Thymus (tissue), 11 donors: Measurements from ENCODE around the gene MLXIP. TPM values are rescaled to one million over a fixed set of nuclear protein-coding genes. Genes with fewer than 3 reads are reported as not detected.
A peak's percentile ranks its signal among the peaks of the same experiment; 100 is the strongest.

Experiments
- DNase-seq, 9 donors: peaks; one replicate each; pipeline ENCODE4 v3.0.0-alpha.2; 2013; ENCODE audit warnings: low spot score in 9 of 9, low read depth in 6 of 9, missing footprints in 1 of 9
- H3K27ac ChIP-seq, 2 donors: one replicate each; pipeline ENCODE4 v1.5.1; 2013; ENCODE audit warnings: control low read depth in 1 of 2, low read depth in 1 of 2, low read length in 1 of 2, mild to moderate bottlenecking in 1 of 2, moderate library complexity in 1 of 2
- H3K27me3 ChIP-seq, 2 donors: one replicate each; pipeline ENCODE4 v1.5.1; 2013; ENCODE audit warnings: low read length in 1 of 2; ENCODE audit not compliant: control insufficient read depth in 2 of 2, insufficient read depth in 1 of 2
- H3K36me3 ChIP-seq, 2 donors: one replicate each; pipeline ENCODE4 v1.5.1; 2013; ENCODE audit warnings: low read length in 1 of 2, mild to moderate bottlenecking in 1 of 2, moderate library complexity in 1 of 2; ENCODE audit not compliant: control insufficient read depth in 2 of 2, insufficient read depth in 2 of 2
- H3K4me1 ChIP-seq, 2 donors: one replicate each; pipeline ENCODE4 v1.5.1; 2013; ENCODE audit warnings: low read length in 2 of 2; ENCODE audit not compliant: control insufficient read depth in 2 of 2, insufficient read depth in 2 of 2
- H3K4me3 ChIP-seq, 2 donors: one replicate each; pipeline ENCODE4 v1.5.1; 2013; ENCODE audit warnings: low read length in 2 of 2, control low read depth in 1 of 2, mild to moderate bottlenecking in 1 of 2
- H3K9me3 ChIP-seq, 2 donors: one replicate each; pipeline ENCODE4 v1.5.1; 2013; ENCODE audit warnings: low read length in 1 of 2, mild to moderate bottlenecking in 1 of 2; ENCODE audit not compliant: control insufficient read depth in 2 of 2, insufficient read depth in 1 of 2
- WGBS: extraction: QIAGEN DNeasy Blood & Tissue Kit; methylation state at CpG from one replicate; pipeline ENCODE4 v1.1.7; 2013; 5-methylcytosine and 5-hydroxymethylcytosine counted together
- polyA plus RNA-seq: library from polyadenylated mRNA; stranded (reverse); fragments of 200-250 nt; gene quantifications from one replicate; pipeline ENCODE4 v1.2.3, GENCODE V29; 2013
- total RNA-seq: library from RNA; stranded (reverse); fragments of 120-200 nt; gene quantifications from one replicate; pipeline ENCODE4 v1.2.4, GENCODE V29; 2013
- donor health status: healthy.

The MLXIP gene
- total and polyA plus RNA-seq, 2 donors: 10.1 to 31.9 TPM

- no peaks in the 10 kb centered on the region for H3K4me1 ChIP-seq
- no peaks in the 10 kb centered on the region for H3K27me3 ChIP-seq
- no peak overlapping the region for H3K27ac ChIP-seq
- DNase-seq: no peak
- no peak overlapping the region for H3K4me3 ChIP-seq
- H3K9me3 ChIP-seq: peaks cover 0 to 1% of the 10 kb centered on the region in 2 donors
- peaks cover 72 to 80% of the 10 kb centered on the region in 2 donors for H3K36me3 ChIP-seq
- 98% methylated on average over 18 of the region's 18 CpGs for WGBS
Measured at GRCh38 chr12:122135437-122136031, 57.0 kb downstream of the MLXIP start.

DNA sequence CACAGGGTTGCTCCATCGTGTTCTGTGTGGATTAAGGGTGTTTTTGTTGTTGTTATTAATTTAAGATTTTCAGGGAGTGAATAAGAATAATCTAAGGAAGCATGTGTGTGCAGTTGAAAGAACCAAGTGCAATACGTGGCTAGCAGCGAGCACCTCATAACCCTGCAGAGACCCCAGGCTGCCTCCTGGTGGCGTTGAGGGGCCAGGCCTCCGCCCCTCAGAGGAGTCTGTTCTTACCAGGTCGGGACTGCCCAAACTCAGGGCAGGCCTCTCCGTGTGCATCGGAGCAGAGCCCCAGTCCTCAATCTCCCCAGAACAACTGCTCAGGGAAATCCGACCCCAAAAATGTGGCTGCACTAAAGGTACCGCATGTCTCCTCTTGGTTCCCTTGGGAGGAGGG is 58.7 kb downstream of the MLXIP start:
- H3K27me3 ChIP-seq: no peaks in the 10 kb centered on the region
- no peak overlapping the region for H3K27ac ChIP-seq
- peaks cover 81 to 83% of the 10 kb centered on the region in 2 donors for H3K36me3 ChIP-seq
- no peaks in the 10 kb centered on the region for H3K4me1 ChIP-seq
- 94% methylated on average over 10 of the region's 10 CpGs for WGBS
- peaks cover 0 to 1% of the 10 kb centered on the region in 2 donors for H3K9me3 ChIP-seq
- no peak overlapping the region for H3K4me3 ChIP-seq
- DNase-seq: no peak

GRCh38 chr12:122137681-122138080 is 59.1 kb downstream of the MLXIP start:
- Histone ChIP-seq H3K27ac (no peak overlapping the region), H3K36me3 (peaks cover 81 to 83% of the 10 kb centered on the region in 2 donors), H3K9me3 (peaks cover 0 to 1% of the 10 kb centered on the region in 2 donors), H3K27me3 (no peaks in the 10 kb centered on the region), H3K4me3 (no peak overlapping the region), H3K4me1 (no peaks in the 10 kb centered on the region)
- peak in 1 of 9 donors; percentile 34 for DNase-seq
- WGBS: 81% methylated on average over 11 of the region's 11 CpGs

DNA sequence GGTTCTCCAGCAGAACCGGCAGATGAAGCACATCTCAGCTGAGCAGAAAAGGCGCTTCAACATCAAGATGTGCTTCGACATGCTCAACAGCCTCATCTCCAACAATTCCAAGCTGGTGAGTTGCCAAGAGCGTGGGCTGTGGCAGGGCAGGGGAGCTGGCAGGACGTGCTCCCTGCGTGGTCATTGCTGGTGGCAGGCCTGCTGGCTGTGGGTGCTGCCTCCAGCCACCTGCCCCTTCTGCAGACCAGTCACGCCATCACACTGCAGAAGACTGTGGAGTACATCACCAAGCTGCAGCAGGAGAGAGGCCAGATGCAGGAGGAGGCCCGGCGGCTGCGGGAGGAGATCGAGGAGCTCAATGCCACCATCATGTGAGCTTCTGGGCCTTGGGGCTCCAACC is 59.6 kb downstream of the MLXIP start:
- H3K4me3 ChIP-seq: no peak overlapping the region
- peaks cover 0 to 1% of the 10 kb centered on the region in 2 donors for H3K9me3 ChIP-seq
- H3K4me1 ChIP-seq: no peaks in the 10 kb centered on the region
- H3K27ac ChIP-seq: no peak overlapping the region
- H3K36me3 ChIP-seq: peaks cover 81 to 83% of the 10 kb centered on the region in 2 donors
- 97% methylated on average over 11 of the region's 11 CpGs for whole genome bisulfite sequencing
- no peaks in the 10 kb centered on the region for H3K27me3 ChIP-seq
- DNase-seq: no peak

GRCh38 chr12:122138616-122139015 is 60.1 kb downstream of the MLXIP start:
- Histone ChIP-seq H3K4me3 (no peak overlapping the region), H3K4me1 (no peaks in the 10 kb centered on the region), H3K36me3 (peaks cover 80 to 83% of the 10 kb centered on the region in 2 donors), H3K27ac (no peak overlapping the region), H3K27me3 (no peaks in the 10 kb centered on the region), H3K9me3 (peaks cover 0 to 1% of the 10 kb centered on the region in 2 donors)
- DNase-seq: no peak
- 97% methylated on average over 11 of the region's 11 CpGs for WGBS

DNA sequence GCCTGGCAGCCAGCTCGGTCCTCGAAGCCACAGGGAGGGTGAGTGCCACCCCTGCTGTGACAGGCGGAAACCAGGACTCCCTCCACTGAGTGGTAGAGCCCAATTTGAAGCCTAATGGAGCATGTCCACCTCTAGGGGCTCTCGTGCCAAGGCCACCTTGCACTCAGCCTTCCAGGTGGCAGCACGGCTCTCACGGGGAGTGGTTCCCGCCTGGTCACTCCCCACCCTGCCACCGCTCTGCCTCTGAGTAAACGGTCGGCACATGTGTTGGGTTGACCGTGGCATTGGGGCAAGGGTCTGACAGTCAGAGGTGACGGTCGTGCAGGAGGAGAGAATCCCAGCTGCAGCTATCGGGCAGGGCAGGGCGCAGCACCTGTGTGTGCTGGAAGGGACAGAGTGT is 60.7 kb downstream of the MLXIP start:
- 98% methylated on average over 15 of the region's 15 CpGs for WGBS
- no peaks in the 10 kb centered on the region for H3K27me3 ChIP-seq
- no peak for DNase-seq
- H3K4me1 ChIP-seq: no peaks in the 10 kb centered on the region
- no peak overlapping the region for H3K4me3 ChIP-seq
- H3K9me3 ChIP-seq: peaks cover 0 to 1% of the 10 kb centered on the region in 2 donors
- peaks cover 79 to 83% of the 10 kb centered on the region in 2 donors for H3K36me3 ChIP-seq
- H3K27ac ChIP-seq: no peak overlapping the region

DNA sequence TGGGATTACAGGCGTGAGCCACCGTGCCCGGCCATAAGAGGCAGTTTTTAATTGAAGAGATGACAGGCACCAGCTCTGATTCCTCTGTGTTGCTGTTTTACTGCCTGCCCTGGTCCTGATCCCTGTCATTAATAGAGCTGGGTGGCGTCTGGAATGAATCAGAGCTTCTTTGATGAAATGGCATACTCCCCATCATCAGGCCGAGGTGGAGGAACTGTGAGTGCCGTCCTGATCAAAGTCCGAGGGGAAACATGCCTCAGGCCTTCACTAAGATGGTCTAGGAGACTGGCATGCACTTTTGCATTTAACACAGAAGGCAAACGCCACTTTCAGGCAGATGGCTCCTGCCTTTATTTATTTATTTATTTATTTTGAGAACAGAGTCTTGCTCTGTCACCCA is 61.4 kb downstream of the MLXIP start:
- WGBS: 98% methylated on average over 8 of the region's 8 CpGs
- DNase-seq: no peak

GRCh38 chr12:122140467-122141257 is 62.1 kb downstream of the MLXIP start:
- WGBS: 95% methylated on average over 19 of the region's 19 CpGs
- no peaks in the 10 kb centered on the region for H3K4me1 ChIP-seq
- no peak for DNase-seq
- no peak overlapping the region for H3K4me3 ChIP-seq
- H3K36me3 ChIP-seq: peaks cover 71 to 75% of the 10 kb centered on the region in 2 donors
- peaks cover 0 to 1% of the 10 kb centered on the region in 2 donors for H3K9me3 ChIP-seq
- H3K27me3 ChIP-seq: no peaks in the 10 kb centered on the region
- H3K27ac ChIP-seq: no peak overlapping the region

More for the DNA sequence above, 61.4 kb downstream of the MLXIP start:
- no peaks in the 10 kb centered on the region for H3K4me1 ChIP-seq
- H3K27me3 ChIP-seq: no peaks in the 10 kb centered on the region
- H3K27ac ChIP-seq: no peak overlapping the region
- peaks cover 79 to 82% of the 10 kb centered on the region in 2 donors for H3K36me3 ChIP-seq
- H3K4me3 ChIP-seq: no peak overlapping the region
- peaks cover 0 to 1% of the 10 kb centered on the region in 2 donors for H3K9me3 ChIP-seq
